Measurements from ENCODE around the gene RNF138.
"Not testable (repeated sequence)": the region's sequence is repeated elsewhere in the genome, so short reads cannot be mapped to it uniquely, and the experiment has no call there.

RNF138 gene, protein sequence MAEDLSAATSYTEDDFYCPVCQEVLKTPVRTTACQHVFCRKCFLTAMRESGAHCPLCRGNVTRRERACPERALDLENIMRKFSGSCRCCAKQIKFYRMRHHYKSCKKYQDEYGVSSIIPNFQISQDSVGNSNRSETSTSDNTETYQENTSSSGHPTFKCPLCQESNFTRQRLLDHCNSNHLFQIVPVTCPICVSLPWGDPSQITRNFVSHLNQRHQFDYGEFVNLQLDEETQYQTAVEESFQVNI

GRCh38 chr18:32091724-32092421, at the start of gene RNF138:
Gene RNF138, plus strand, starts transcription at chr18:32091874. Its CDS starts 903 bp downstream, at chr18:32092777.
- DNase-seq, result peak; percentile 91

DNA sequence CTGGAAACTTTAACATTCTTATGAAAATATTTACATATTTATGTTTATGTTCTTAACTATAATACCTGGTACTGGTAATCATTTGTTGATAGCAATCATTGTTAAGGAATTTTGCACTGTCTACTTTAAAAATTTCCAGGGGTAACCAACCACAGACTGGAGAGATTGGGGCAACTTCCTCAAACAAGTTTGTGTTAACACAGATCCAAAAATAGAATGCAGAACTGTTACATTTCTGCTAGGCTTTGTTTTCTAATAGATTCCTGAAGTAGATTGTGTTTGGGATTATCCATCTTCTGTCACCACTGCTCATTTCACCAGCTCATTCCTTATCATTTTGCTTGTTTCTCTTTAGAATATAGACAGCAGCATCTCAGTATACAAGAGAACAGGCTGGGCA, 49.3 kb upstream of the RNF138 start:
- DNase-seq, result no peak

GRCh38 chr18:32048507-32049091, 43.1 kb upstream of the RNF138 start:
- peak; percentile 28 for DNase-seq

DNA sequence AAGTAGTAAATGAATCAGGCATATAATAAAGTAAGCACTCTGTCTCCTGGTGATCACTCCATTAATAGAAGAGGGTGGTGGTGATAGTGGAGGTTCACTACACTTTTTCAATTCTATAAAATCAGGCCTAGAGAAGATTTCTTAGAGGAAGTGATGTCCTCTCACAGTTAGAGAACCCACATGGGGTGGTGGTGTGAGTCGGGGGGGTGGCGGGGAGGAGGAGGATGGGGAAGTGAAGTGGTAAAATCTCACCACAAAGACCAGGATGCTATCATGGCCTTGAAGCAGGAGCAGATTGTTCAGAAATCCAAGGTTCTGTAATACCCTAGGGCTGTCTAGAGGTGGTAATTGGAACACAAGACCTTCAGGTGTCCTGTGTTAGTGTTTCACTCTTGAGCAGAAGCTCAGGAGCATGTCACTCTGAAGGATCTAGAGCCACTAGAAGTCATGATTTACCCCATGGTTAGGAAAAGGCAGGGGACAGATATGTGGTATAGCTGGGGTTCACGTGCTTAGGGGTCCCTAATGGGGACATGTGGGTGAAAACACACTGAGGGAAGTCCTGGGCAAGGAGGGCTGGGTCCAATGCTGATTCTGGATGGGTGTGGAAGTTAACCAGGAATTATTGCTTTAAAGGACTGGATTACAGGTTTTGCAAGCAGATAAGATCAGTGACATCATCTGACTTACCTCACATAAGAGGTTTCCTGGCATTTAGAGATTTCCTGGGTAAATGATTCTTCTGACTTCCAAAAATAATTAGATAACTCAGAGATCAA, 42.1 kb upstream of the RNF138 start:
- peak; percentile 53 for DNase-seq

DNA sequence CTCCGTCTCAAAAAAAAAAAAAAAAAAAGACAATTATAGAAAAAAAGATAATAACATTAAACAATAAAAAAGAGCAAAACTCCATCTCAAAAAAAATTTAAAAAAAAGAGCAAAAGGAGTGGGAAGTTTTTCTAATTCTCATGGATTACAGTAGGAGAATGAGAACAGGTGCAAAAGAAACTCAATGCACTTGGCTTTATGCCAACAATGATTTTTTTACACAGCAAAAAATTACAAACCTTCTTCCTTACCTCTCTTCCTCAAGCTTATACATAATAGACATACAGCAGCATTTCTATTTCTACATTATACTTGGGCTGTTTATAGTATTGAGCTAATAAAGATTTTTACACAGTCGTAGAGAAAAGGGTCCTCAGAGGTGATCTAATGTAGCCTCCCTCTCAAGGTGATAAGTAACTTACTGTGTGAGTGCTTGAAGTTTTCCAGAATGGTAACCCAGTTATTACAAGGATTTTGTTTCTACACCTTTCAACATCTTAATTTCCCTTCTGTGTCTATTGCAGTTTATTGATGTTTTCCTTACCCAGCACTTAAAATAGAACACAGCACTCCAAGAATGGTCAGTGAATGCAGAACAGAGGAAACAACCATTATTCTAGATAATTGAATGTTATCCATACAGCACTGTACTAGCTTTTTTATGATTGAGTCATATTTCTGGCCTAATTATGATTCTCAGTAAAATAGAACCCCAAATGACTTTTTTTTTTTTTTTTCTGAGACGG, 34.9 kb upstream of the RNF138 start:
- no peak for DNase-seq

GRCh38 chr18:32057624-32058165, 34.0 kb upstream of the RNF138 start:
- DNase-seq, result no peak

DNA sequence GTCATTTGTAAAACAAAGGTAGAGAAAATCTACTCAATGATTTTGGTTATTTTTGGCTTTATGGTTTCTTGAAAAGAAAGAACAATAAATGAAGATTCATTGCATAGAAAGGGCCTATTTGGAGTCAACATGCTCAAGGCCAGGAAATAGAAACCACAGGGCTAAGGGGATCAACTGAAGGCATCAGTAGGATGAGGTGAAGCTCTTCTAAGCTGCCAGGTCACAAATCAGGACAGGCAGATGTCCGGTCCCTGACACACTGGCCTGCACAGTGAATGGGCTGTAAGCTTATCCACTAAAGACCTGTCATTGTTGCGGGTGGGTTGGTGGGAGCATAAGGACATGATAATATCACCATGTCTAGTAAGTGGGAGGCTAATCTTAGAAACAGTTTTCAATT, 31.6 kb upstream of the RNF138 start:
- DNase-seq, result no peak

- DNase-seq, result no peak
Measured at GRCh38 chr18:32067375-32068167, 24.1 kb upstream of the RNF138 start.

GRCh38 chr18:32072321-32072720, 19.4 kb upstream of the RNF138 start:
- peak; percentile 24 for DNase-seq

DNA sequence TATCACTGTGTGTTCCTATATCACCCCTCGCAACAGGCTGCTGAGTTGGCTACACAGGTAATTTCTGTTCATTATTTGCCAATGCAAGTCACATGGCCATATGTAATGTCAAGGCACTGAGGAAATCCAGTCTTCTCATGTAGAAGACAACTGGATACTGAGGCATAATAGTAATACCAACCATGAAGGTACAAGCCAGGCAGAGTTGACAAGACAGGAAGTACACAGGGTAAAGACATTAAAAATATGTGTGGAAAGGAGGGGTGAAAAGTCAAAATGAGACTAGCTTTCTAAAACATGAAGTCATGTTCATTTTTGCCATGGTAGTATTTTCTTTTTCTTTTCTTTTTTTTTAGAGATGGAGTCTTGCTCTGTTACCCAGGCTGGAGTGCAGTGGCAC, 17.5 kb upstream of the RNF138 start:
- DNase-seq, result peak; percentile 48

- DNase-seq, result no peak
Measured at GRCh38 chr18:32078845-32079244, 12.8 kb upstream of the RNF138 start.

GRCh38 chr18:32081881-32082280, 9.8 kb upstream of the RNF138 start:
- no peak for DNase-seq

- DNase-seq, result no peak
Measured at GRCh38 chr18:32083781-32084180, 7.9 kb upstream of the RNF138 start.

GRCh38 chr18:32086881-32087280, 4.8 kb upstream of the RNF138 start:
- no peak for DNase-seq

DNA sequence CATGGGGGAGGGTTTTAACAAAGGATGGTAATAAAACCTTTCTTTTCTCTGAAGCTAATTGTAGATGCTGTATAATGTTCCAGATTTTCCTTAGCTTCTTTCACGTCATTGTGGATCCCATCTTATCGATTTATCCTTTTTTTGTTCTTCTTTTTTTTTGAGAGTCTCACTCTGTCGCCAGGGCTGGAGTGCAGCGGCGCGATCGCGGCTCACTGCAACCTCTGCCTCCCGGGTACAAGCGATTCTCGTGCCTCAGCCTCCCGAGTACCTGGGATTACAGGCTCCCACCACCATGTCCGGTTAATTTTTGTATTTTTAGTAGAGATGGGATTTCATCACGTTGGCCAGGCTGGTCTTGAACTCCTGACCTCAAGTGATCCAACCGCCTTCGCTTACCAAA, 843 bp upstream of the RNF138 start:
- DNase-seq, result not testable (repeated sequence)

- DNase-seq, result no peak
Measured at GRCh38 chr18:32091325-32091723, 350 bp upstream of the RNF138 start.

DNA sequence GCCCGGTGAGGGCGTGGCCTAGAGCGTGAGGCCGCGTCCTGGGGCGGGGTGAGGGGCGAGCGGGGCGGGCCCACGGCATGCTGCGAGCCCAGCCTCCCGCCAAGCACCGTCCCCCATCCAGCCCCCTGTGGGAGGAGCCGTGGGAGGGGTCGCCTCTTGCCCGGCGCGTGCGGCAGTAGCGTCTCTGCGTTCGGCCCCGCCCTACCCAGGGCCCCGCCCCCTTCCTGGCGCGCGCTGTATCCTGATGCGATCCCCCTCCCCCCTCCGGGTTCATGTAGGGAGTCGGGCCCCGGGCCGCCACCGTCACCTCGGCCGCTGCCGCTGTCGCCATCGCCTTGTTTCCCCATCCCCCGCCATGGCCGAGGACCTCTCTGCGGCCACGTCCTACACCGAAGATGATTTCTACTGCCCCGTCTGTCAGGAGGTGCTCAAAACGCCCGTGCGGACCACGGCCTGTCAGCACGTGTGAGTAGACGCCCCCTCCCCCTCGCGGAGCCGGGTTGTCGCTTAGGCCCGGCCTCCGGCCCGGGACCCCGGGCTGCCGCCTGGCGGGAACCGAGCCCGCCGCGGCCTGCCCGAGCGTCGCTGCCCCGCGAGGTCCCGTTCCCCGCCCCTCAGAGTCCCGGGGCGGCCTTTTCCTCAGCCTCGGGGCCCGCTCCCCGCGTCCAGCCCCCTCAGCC, 888 bp downstream of the RNF138 start:
- DNase-seq, result peak; percentile 100

DNA sequence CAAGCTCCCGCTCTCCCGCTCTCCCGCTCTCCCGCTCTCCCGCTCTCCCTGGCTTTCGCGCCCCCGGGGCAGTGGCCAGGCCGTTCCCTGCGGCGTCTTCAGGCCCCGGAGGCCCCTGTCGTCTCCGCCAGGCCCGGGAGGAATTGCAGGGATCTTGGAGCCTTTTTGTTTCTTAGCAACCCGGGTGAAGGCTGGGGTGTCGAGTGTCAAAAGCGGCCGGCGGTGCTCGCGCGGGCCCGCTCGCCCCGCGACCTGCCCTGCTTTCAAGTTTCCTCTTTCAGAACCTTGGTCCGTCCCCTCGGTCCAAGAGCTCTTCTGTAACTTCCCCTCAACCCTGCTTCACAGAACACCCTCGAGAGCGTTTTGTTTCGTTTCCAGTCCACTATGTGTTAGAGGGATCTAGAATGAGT, 1.4 kb downstream of the RNF138 start:
- DNase-seq, result peak; percentile 46

DNA sequence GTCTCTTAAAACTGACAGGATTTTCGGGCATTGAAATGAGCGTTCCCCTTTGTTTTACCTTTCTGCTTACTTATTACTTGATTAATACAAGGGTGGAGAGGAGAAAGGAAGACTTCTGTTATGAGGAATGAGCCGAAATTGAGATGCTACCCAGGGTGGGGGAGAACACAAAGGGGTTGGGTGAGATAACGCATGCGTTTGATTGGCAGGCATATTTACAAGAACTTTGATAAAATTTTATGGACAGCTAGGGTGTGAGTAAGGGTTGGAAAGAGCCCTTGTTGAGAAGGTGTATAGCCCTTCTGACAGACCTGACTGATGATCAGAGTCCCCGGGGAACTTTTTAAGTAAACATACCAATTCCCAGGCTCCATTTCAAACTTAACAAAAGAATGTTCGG, 1.8 kb downstream of the RNF138 start:
- peak; percentile 27 for DNase-seq

DNA sequence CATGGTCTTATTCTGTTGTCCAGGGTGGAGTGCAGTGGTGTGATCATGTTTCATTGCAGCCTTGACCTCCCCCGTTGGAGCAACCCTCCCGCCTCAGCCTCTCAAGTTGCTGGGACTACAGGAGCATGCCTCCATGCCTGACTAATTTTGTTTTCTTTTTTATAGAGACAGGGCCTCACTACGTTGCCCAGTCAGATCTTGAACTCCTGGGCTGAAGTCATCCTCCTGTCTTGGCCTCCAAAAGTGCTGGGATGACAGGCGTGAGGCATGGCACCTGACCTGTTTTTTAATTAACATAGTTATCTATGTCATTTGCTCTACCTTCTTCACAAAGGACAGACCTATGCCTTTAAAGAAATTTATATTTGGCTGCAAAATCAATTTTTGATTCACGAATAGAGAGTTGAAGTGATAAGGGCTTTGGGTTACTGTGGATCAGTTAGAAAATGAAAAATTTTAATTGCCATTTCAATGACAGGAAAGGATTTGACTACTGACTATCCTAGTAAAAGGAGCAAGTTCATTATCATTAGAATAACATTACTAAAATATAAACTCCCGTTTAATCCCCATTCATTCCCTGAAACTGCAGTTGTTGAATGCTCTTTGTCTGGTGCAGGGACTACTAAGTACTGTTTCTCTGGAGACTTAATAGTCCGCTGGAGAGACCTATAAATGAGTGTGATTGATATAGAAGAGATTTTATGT, 3.7 kb downstream of the RNF138 start:
- DNase-seq, result peak; percentile 54

All from activated CD4-positive, alpha-beta T cell treated with anti-CD3 and anti-CD28 coated beads, Interleukin-2, Interleukin-6, amounts not matched to agents 100 ng/mL and 50 ng/mL, durations not matched to agents 16 hours and 8 hours (primary cell).